ENCODE results near the gene UBE2C. TPM values are rescaled to one million over a fixed set of nuclear protein-coding genes. Genes with fewer than 3 reads are reported as not detected.

UBE2C gene
- total RNA-seq, 4 donors from 2014 or later, result 0.83 to 2.7 (median 0.91) TPM; not detected in 1

GRCh38 chr20:45833030-45833882 lies 20.8 kb downstream of the UBE2C start, which contains the start of gene SNX21:
SNX21 (plus strand) TSS chr20:45833799; CDS start chr20:45833920, 121 bp downstream.
- Histone ChIP-seq H3K36me3 (peaks cover 0 to 17% (median 8%) of the 10 kb centered on the region in 4 donors), H3K9me3 (peaks cover 0 to 2% (median 0%) of the 10 kb centered on the region in 4 donors), H3K4me1 (peaks cover 35 to 59% (median 50%) of the 10 kb centered on the region in 4 donors), H3K27ac (replicated peaks in 1 of 4) (peak within 1 kb of the TSS; percentile 96 to 100 (median 97)), H3K27me3 (no peaks in the 10 kb centered on the region), H3K4me3 (peak within 1 kb of the TSS; percentile 73 to 95 (median 80))
- WGBS, result 6% methylated on average over 16 of the region's 35 CpGs
- intact Hi-C loops (cut with DNase I), result no loop called here
- DNase-seq (ENCODE audit: extremely low spot score), result peak; percentile 97
- TF ChIP-seq POLR2AphosphoS5 (IDR thresholded peaks at IDR 0.05) (peak; percentile 71 to 74), CTCF (IDR thresholded peaks at IDR 0.05) (no peak), POLR2A (IDR thresholded peaks at IDR 0.05; ENCODE audit: low read depth) (peak; percentile 24)

- DNase-seq (ENCODE audit: extremely low spot score), result no peak
- WGBS, result 10% methylated on average over 10 of the region's 71 CpGs
These were observed 21.7 kb downstream of the UBE2C start for GRCh38 chr20:45833883-45834796.

GRCh38 chr20:45834797-45835161 lies 22.3 kb downstream of the UBE2C start:
- H3K27me3 ChIP-seq, result no peaks in the 10 kb centered on the region
- DNase-seq (ENCODE audit: extremely low spot score), result no peak
- 62% methylated on average over 12 of the region's 14 CpGs for WGBS
- intact Hi-C loops (cut with DNase I), result no loop called here
- peak overlapping the region; percentile 96 to 100 (median 97) for H3K27ac ChIP-seq (replicated peaks in 1 of 4)
- peaks cover 0 to 2% (median 0%) of the 10 kb centered on the region in 4 donors for H3K9me3 ChIP-seq
- peak overlapping the region; percentile 73 to 95 (median 80) for H3K4me3 ChIP-seq
- no peak for TF ChIP-seq POLR2A (IDR thresholded peaks at IDR 0.05; ENCODE audit: low read depth)
- TF ChIP-seq EP300 (IDR thresholded peaks at IDR 0.05), result no peak
- TF ChIP-seq CTCF (IDR thresholded peaks at IDR 0.05), result no peak
- TF ChIP-seq POLR2AphosphoS5 (IDR thresholded peaks at IDR 0.05), result no peak
- peaks cover 0 to 31% (median 16%) of the 10 kb centered on the region in 4 donors for H3K36me3 ChIP-seq
- H3K4me1 ChIP-seq, result peaks cover 32 to 53% (median 48%) of the 10 kb centered on the region in 4 donors

More at GRCh38 chr20:45833883-45834796, 21.7 kb downstream of the UBE2C start:
- intact Hi-C loops (cut with DNase I), result no loop called here
- H3K27me3 ChIP-seq, result no peaks in the 10 kb centered on the region
- peak overlapping the region; percentile 73 to 95 (median 80) for H3K4me3 ChIP-seq
- TF ChIP-seq EP300 (IDR thresholded peaks at IDR 0.05) (no peak), POLR2AphosphoS5 (IDR thresholded peaks at IDR 0.05) (peak; percentile 48 to 66), POLR2A (IDR thresholded peaks at IDR 0.05; ENCODE audit: low read depth) (peak; percentile 36), CTCF (IDR thresholded peaks at IDR 0.05) (no peak)
- peaks cover 0 to 25% (median 12%) of the 10 kb centered on the region in 4 donors for H3K36me3 ChIP-seq
- H3K4me1 ChIP-seq, result peaks cover 32 to 52% (median 48%) of the 10 kb centered on the region in 4 donors
- peaks cover 0 to 2% (median 0%) of the 10 kb centered on the region in 4 donors for H3K9me3 ChIP-seq
- peak overlapping the region; percentile 96 to 100 (median 97) for H3K27ac ChIP-seq (replicated peaks in 1 of 4)

- Histone ChIP-seq H3K27ac (replicated peaks in 1 of 4) (peak overlapping the region; percentile 96 to 100 (median 97)), H3K9me3 (peaks cover 0 to 2% (median 0%) of the 10 kb centered on the region in 4 donors), H3K36me3 (peaks cover 2 to 37% (median 22%) of the 10 kb centered on the region in 4 donors), H3K27me3 (no peaks in the 10 kb centered on the region), H3K4me1 (peaks cover 32 to 58% (median 49%) of the 10 kb centered on the region in 4 donors), H3K4me3 (peak overlapping the region; percentile 73 to 95 (median 80))
- TF ChIP-seq POLR2AphosphoS5 (IDR thresholded peaks at IDR 0.05), result no peak
- TF ChIP-seq CTCF (IDR thresholded peaks at IDR 0.05), result no peak
- TF ChIP-seq POLR2A (IDR thresholded peaks at IDR 0.05; ENCODE audit: low read depth), result no peak
- TF ChIP-seq EP300 (IDR thresholded peaks at IDR 0.05), result no peak
- WGBS, result 45% methylated on average over 3 of the region's 3 CpGs
- intact Hi-C loops (cut with DNase I), result no loop called here
- DNase-seq (ENCODE audit: extremely low spot score), result no peak
These were observed 22.9 kb downstream of the UBE2C start for GRCh38 chr20:45835329-45835765.

All from esophagus muscularis mucosa (tissue), 4 donors.